Measurements from ENCODE around the gene HIBCH. TPM values are rescaled to one million over a fixed set of nuclear protein-coding genes. Genes with fewer than 3 reads are reported as not detected.

HIBCH gene
- total RNA-seq, 1 experiment from 2014 or later = 24.7 TPM

DNA sequence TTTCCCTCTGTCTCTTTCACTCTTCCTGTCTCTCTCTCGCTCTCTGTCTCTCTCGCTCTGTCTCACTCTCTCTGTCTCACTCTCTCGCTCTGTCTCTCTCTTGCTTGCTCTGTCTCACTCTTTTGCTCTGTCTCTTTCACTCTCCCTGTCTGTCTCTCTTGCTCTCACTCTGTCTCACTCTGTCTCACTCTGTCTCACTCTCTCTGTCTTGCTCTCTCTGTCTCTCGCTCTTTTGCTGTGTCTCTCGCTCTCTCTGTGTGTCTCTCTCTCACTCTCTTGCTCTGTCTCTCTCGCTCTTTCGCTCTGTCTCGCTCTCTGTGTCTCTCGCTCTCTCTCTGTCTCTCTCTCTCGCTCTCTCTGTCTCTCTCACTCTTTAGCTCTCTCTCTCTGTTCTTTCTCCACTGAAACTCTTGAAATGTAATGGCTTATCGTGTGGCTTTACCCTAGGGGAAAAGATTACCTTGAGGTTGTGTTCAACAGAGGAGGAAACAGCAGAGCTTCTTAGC, 46.7 kb upstream of the HIBCH start:
- Histone ChIP-seq H3K4me2 (ENCODE audit: low read length) (no peak overlapping the region), H3K4me1 (ENCODE audit: control insufficient read depth in 1 of 2, insufficient read depth in 2 of 2, low read length in 2 of 2) (no peaks in the 10 kb centered on the region), H3K79me2 (ENCODE audit: insufficient read depth, low read length) (no peaks in the 10 kb centered on the region), H3K27me3 (ENCODE audit: insufficient read depth, low read length) (no peaks in the 10 kb centered on the region), H3K9ac (ENCODE audit: low read length) (no peak overlapping the region), H4K20me1 (ENCODE audit: insufficient read depth) (no peaks in the 10 kb centered on the region), H3K9me2 (ENCODE audit: insufficient read depth) (no peaks in the 10 kb centered on the region), H3K36me3 (ENCODE audit: control insufficient read depth in 1 of 2, insufficient read depth in 2 of 2, low read length in 2 of 2) (0 out of 4 replicates have a peak, but pooled peaks cover 0 to 4% of the 10 kb centered on the region in 2 experiments), H3K4me3 (replicated peaks in 1 of 2; ENCODE audit: low read depth in 1 of 2, low read length in 2 of 2) (no peak overlapping the region), H2AFZ (ENCODE audit: low read depth, low read length, poor library complexity, severe bottlenecking) (no peak overlapping the region), H3K9me3 (ENCODE audit: control insufficient read depth in 1 of 2, insufficient read depth in 1 of 2, low read depth in 1 of 2, low read length in 2 of 2) (no peaks in the 10 kb centered on the region), H3K27ac (ENCODE audit: low read depth, low read length) (no peak overlapping the region)
- ChIA-PET CTCF (no interaction called here), RAD21 (ENCODE audit: low non-redundant PET in 1 of 2, low total read pairs in 2 of 2, uncharacterized antibody in 2 of 2, unreplicated experiment in 2 of 2) (no interaction called here), POLR2A (no interaction called here)
- no peak for TF ChIP-seq ELF1 (IDR thresholded peaks at IDR 0.05; ENCODE audit: borderline replicate concordance, low read depth)
- TF ChIP-seq CEBPB (IDR thresholded peaks at IDR 0.05; ENCODE audit: low read depth) = no peak
- TF ChIP-seq RAD21 (IDR thresholded peaks at IDR 0.05; ENCODE audit: low read depth) = no peak
- TF ChIP-seq POLR2AphosphoS5 (IDR thresholded peaks at IDR 0.05; ENCODE audit: low read depth, low read length) = no peak
- no peak for TF ChIP-seq JUND (IDR thresholded peaks at IDR 0.05)
- TF ChIP-seq SRF (IDR thresholded peaks at IDR 0.05; ENCODE audit: low read depth) = no peak
- TF ChIP-seq EZH2 (IDR thresholded peaks at IDR 0.05) = no peak
- TF ChIP-seq, protein P1, sequence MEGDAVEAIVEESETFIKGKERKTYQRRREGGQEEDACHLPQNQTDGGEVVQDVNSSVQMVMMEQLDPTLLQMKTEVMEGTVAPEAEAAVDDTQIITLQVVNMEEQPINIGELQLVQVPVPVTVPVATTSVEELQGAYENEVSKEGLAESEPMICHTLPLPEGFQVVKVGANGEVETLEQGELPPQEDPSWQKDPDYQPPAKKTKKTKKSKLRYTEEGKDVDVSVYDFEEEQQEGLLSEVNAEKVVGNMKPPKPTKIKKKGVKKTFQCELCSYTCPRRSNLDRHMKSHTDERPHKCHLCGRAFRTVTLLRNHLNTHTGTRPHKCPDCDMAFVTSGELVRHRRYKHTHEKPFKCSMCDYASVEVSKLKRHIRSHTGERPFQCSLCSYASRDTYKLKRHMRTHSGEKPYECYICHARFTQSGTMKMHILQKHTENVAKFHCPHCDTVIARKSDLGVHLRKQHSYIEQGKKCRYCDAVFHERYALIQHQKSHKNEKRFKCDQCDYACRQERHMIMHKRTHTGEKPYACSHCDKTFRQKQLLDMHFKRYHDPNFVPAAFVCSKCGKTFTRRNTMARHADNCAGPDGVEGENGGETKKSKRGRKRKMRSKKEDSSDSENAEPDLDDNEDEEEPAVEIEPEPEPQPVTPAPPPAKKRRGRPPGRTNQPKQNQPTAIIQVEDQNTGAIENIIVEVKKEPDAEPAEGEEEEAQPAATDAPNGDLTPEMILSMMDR (IDR thresholded peaks at IDR 0.05 in 2 of 3, conservative IDR thresholded peaks at IDR 0.05 in 1 of 3; ENCODE audit: borderline replicate concordance in 1 of 3, insufficient read depth in 1 of 3, low read depth in 2 of 3, low read length in 2 of 3) = no peak
- TF ChIP-seq, protein P2, sequence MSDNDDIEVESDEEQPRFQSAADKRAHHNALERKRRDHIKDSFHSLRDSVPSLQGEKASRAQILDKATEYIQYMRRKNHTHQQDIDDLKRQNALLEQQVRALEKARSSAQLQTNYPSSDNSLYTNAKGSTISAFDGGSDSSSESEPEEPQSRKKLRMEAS (IDR thresholded peaks at IDR 0.05) = no peak
- TF ChIP-seq EGR1 (IDR thresholded peaks at IDR 0.05; ENCODE audit: low read depth) = no peak
- no peak for TF ChIP-seq EZH2phosphoT487 (IDR thresholded peaks at IDR 0.05; ENCODE audit: borderline replicate concordance)
- TF ChIP-seq SIN3A (IDR thresholded peaks at IDR 0.05; ENCODE audit: low read depth) = no peak
- TF ChIP-seq, protein P3, sequence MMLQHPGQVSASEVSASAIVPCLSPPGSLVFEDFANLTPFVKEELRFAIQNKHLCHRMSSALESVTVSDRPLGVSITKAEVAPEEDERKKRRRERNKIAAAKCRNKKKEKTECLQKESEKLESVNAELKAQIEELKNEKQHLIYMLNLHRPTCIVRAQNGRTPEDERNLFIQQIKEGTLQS (IDR thresholded peaks at IDR 0.05) = no peak
- no peak for TF ChIP-seq ZFX (IDR thresholded peaks at IDR 0.05)
- TF ChIP-seq, protein P4, sequence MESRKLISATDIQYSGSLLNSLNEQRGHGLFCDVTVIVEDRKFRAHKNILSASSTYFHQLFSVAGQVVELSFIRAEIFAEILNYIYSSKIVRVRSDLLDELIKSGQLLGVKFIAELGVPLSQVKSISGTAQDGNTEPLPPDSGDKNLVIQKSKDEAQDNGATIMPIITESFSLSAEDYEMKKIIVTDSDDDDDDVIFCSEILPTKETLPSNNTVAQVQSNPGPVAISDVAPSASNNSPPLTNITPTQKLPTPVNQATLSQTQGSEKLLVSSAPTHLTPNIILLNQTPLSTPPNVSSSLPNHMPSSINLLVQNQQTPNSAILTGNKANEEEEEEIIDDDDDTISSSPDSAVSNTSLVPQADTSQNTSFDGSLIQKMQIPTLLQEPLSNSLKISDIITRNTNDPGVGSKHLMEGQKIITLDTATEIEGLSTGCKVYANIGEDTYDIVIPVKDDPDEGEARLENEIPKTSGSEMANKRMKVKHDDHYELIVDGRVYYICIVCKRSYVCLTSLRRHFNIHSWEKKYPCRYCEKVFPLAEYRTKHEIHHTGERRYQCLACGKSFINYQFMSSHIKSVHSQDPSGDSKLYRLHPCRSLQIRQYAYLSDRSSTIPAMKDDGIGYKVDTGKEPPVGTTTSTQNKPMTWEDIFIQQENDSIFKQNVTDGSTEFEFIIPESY (IDR thresholded peaks at IDR 0.05; ENCODE audit: extremely low read depth, insufficient replicate concordance, low read length) = no peak
- TF ChIP-seq FOSL1 (IDR thresholded peaks at IDR 0.05; ENCODE audit: low read depth) = no peak
- no peak for TF ChIP-seq SP1 (IDR thresholded peaks at IDR 0.05; ENCODE audit: low read depth)
- no peak for TF ChIP-seq POLR2A (IDR thresholded peaks at IDR 0.05; ENCODE audit: borderline replicate concordance, extremely low read depth, insufficient read depth, insufficient read length)
- ATAC-seq (no peak), DNase-seq (ENCODE audit: low read depth, low spot score) (no peak)
- intact Hi-C loops (cut with micrococcal nuclease) = no loop called here
- no TSS peak for BruUV-seq (replicated peaks)

Data from HCT116 (cell line).